CD14-positive monocyte (primary cell): ENCODE results near the gene ERC1. TPM values are rescaled to one million over a fixed set of nuclear protein-coding genes. Genes with fewer than 3 reads are reported as not detected.

Source experiments
- DNase-seq, 3 donors: peaks; one replicate each; pipeline ENCODE4 v3.0.0-alpha.2; 2011 to 2022
- H2AFZ ChIP-seq: 2 replicates; pipeline ENCODE4 v1.6.0; 2012; ENCODE audit warnings: mild to moderate bottlenecking, low read depth, low read length, inconsistent platforms; ENCODE audit not compliant: insufficient read depth, poor library complexity, severe bottlenecking
- H3K27ac ChIP-seq, 2 donors: 1 replicate in 1 of 2; 2 replicates in 1 of 2; pipeline ENCODE4 v1.5.1; 2012 to 2013; ENCODE audit warnings: low read length in 2 of 2, control low read depth in 1 of 2, inconsistent platforms in 1 of 2, low read depth in 1 of 2, mild to moderate bottlenecking in 1 of 2
- H3K27me3 ChIP-seq, 2 donors: one replicate each; pipeline versions ENCODE4 v1.6.0 to v1.6.1; 2011 to 2013; ENCODE audit warnings: low read length in 2 of 2; ENCODE audit not compliant: control insufficient read depth in 2 of 2, insufficient read depth in 2 of 2
- H3K36me3 ChIP-seq, 2 donors: replicated peaks in 1 of 2; 1 replicate in 1 of 2; 2 replicates in 1 of 2; pipeline versions ENCODE4 v1.5.1 to v1.6.1; 2012 to 2013; ENCODE audit warnings: low read length in 2 of 2, control low read depth in 1 of 2, inconsistent platforms in 1 of 2, mild to moderate bottlenecking in 1 of 2; ENCODE audit not compliant: insufficient read depth in 2 of 2, control insufficient read depth in 1 of 2
- H3K4me1 ChIP-seq, 2 donors: 1 replicate in 1 of 2; 2 replicates in 1 of 2; pipeline versions ENCODE4 v1.5.1 to v1.6.1; 2012 to 2013; ENCODE audit warnings: low read length in 2 of 2, control low read depth in 1 of 2, inconsistent platforms in 1 of 2, mild to moderate bottlenecking in 1 of 2, moderate library complexity in 1 of 2; ENCODE audit not compliant: insufficient read depth in 2 of 2, control insufficient read depth in 1 of 2
- H3K4me2 ChIP-seq: replicated peaks from 2 replicates; pipeline ENCODE3; 2012; ENCODE audit warnings: low read length, moderate library complexity, mild to moderate bottlenecking; ENCODE audit not compliant: poor library complexity, severe bottlenecking; ENCODE audit errors: extremely low read depth
- H3K4me3 ChIP-seq, 3 experiments: fragments of 200-600 bp in 1 of 3; sonication (generic) in 1 of 3; replicated peaks in 1 of 3; 1 replicate in 2 of 3; 2 replicates in 1 of 3; pipeline ENCODE4 v1.5.1; 2011 to 2013; ENCODE audit warnings: low read length in 3 of 3, mild to moderate bottlenecking in 3 of 3, control low read depth in 2 of 3, low read depth in 2 of 3, inconsistent platforms in 1 of 3, moderate library complexity in 1 of 3
- H3K79me2 ChIP-seq: 2 replicates; pipeline ENCODE4 v1.6.0; 2012; ENCODE audit warnings: mild to moderate bottlenecking, control low read depth, inconsistent platforms, low read length, moderate library complexity; ENCODE audit not compliant: insufficient read depth
- H3K9ac ChIP-seq: 2 replicates; pipeline ENCODE4 v1.6.0; 2017; ENCODE audit warnings: low read length, mild to moderate bottlenecking; ENCODE audit not compliant: insufficient read depth, poor library complexity, severe bottlenecking
- H3K9me3 ChIP-seq, 2 donors: replicated peaks in 1 of 2; 1 replicate in 1 of 2; 2 replicates in 1 of 2; pipeline versions ENCODE4 v1.5.1 to v1.6.1; 2012 to 2013; ENCODE audit warnings: low read length in 2 of 2, control low read depth in 1 of 2; ENCODE audit not compliant: control insufficient read depth in 1 of 2, insufficient read depth in 1 of 2
- H4K20me1 ChIP-seq: 2 replicates; pipeline ENCODE4 v1.6.0; 2012; ENCODE audit warnings: mild to moderate bottlenecking, low read length, control low read depth, moderate library complexity; ENCODE audit not compliant: insufficient read depth
- H3K27ac Mint-ChIP-seq, 7 donors: one replicate each; pipeline ENCODE4 v1.8.0; 2020; ENCODE audit warnings: mild to moderate bottlenecking in 7 of 7, mixed read lengths in 7 of 7, moderate library complexity in 6 of 7, inconsistent platforms in 2 of 7
- H3K27me3 Mint-ChIP-seq, 3 donors: one replicate each; pipeline ENCODE4 v1.8.0; 2021 to 2022; ENCODE audit warnings: low read depth in 3 of 3, mild to moderate bottlenecking in 3 of 3, mixed read lengths in 3 of 3, moderate library complexity in 3 of 3, inconsistent platforms in 1 of 3
- H3K36me3 Mint-ChIP-seq, 2 donors: one replicate each; pipeline ENCODE4 v1.8.0; 2020; ENCODE audit warnings: mixed read lengths in 2 of 2, inconsistent platforms in 1 of 2, mild to moderate bottlenecking in 1 of 2
- H3K4me1 Mint-ChIP-seq: one replicate; pipeline ENCODE4 v1.8.0; 2020; ENCODE audit warnings: mild to moderate bottlenecking, mixed read lengths
- H3K4me3 Mint-ChIP-seq, 2 donors: one replicate each; pipeline ENCODE4 v1.8.0; 2020; ENCODE audit warnings: mild to moderate bottlenecking in 2 of 2, mixed read lengths in 2 of 2, moderate library complexity in 1 of 2
- H3K9me3 Mint-ChIP-seq, 7 donors: one replicate each; pipeline ENCODE4 v1.8.0; 2020 to 2022; ENCODE audit warnings: mixed read lengths in 7 of 7, mild to moderate bottlenecking in 6 of 7, moderate library complexity in 6 of 7, inconsistent platforms in 2 of 7
- CTCF ChIP-seq: fragments of 200-600 bp; IDR thresholded peaks from one replicate; pipeline ENCODE4 v1.8.0; 2022; ENCODE audit warnings: antibody characterized with exemption, mild to moderate bottlenecking
- WGBS: methylation state at CpG from one replicate; pipeline ENCODE4 v1.1.5; 2013; ENCODE audit warnings: missing lambda C conversion rate; ENCODE audit not compliant: insufficient coverage; 5-methylcytosine and 5-hydroxymethylcytosine counted together
- intact Hi-C, 2 donors: fragments of 100-400 bp; cut with micrococcal nuclease; formaldehyde crosslinking; loops; one replicate each; pipeline versions ENCODE4 v1.15.0 to v1.15.1; 2023
- polyA plus RNA-seq, 3 donors: library from polyadenylated mRNA; depleted of rRNA in 1 of 3; unstranded in 2 of 3; stranded (reverse) in 1 of 3; fragments of 300-500 nt in 2 of 3; fragments of >200 nt in 1 of 3; fragmentation: Illumina TruSeq in 2 of 3; gene quantifications; 1 replicate in 2 of 3; 2 replicates in 1 of 3; pipeline ENCODE4 v1.2.3, GENCODE V29; 2012 to 2021

The ERC1 gene
- polyA plus RNA-seq, 3 donors = 4.0 to 14.3 (median 5.1) TPM

DNA sequence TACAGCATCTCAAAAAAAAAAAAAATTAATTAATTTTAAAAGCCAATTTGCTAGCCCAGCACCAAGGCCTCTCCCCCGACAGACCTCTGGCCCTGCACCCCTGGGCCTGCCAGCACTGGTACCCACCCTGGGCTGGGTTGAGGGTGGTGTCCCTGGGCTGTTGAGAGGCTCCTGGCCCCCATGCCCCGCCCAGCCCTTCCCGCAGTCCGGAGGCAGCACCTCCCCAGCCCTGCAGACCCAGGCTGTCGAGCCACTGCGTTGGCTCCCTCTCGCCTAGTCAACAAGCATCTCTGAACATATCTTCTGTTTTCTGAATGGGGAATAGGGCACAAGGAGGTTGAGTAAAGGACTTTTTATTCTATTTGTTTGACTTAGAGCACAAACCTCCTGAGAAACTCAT is 516.3 kb downstream of the ERC1 start:
- no peak overlapping the region for H3K4me3 ChIP-seq
- intact Hi-C loops = no loop called here
- no peak overlapping the region for H3K4me2 ChIP-seq
- no peaks in the 10 kb centered on the region for H4K20me1 ChIP-seq
- no peak overlapping the region for H3K27ac Mint-ChIP-seq
- no peak for TF ChIP-seq CTCF
- no peaks in the 10 kb centered on the region for H3K36me3 Mint-ChIP-seq
- no peaks in the 10 kb centered on the region for H3K36me3 ChIP-seq
- no peak overlapping the region for H3K4me3 Mint-ChIP-seq
- H2AFZ ChIP-seq = no peak overlapping the region
- H3K27ac ChIP-seq = no peak overlapping the region
- peaks cover 6 to 26% of the 10 kb centered on the region in 2 donors for H3K27me3 ChIP-seq
- H3K9me3 Mint-ChIP-seq = peaks cover 0 to 7% (median 0%) of the 10 kb centered on the region in 7 donors
- H3K9ac ChIP-seq = no peak overlapping the region
- WGBS = 100% methylated on average over 1 of the region's 7 CpGs
- no peaks in the 10 kb centered on the region for H3K9me3 ChIP-seq
- no peak for DNase-seq
- H3K4me1 Mint-ChIP-seq = peaks cover 11% of the 10 kb centered on the region
- H3K79me2 ChIP-seq = no peaks in the 10 kb centered on the region
- peaks cover 33 to 57% (median 34%) of the 10 kb centered on the region in 3 donors for H3K27me3 Mint-ChIP-seq
- peaks cover 12% of the 10 kb centered on the region in 2 donors for H3K4me1 ChIP-seq

DNA sequence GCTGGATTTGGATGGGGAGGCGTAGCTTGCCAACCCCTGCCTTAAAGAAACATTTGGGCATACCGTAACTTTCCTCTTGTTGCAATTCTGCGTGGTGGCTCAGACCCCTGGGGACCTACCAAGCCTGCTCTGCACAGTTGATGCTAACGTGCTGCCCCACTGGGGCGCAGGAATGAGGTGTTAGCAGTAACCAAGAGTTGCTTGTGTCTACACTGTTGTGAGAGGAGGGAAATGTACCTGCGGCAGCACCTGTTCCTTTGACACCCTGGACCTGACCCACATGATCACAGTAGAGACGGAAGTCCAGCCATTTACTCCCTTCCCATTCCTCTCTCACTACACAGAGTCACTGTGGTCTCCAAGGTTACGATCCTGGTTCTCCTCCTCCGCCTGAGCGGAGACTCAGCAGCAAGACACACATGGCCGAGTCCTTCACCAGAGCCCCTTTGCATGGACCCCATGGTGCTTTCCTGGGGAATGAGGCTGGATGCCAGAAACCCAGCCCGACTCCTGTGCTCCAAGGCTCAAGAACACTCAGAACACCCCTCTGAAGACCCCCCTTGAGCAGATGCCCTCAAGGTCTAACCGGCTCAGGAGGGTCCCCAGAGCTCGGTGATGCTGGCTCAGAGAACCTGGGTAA is 518.5 kb downstream of the ERC1 start:
- Histone ChIP-seq H3K4me2 (no peak overlapping the region), H3K79me2 (no peaks in the 10 kb centered on the region), H3K36me3 (no peaks in the 10 kb centered on the region), H3K27me3 (peaks cover 6 to 26% of the 10 kb centered on the region in 2 donors), H4K20me1 (no peaks in the 10 kb centered on the region), H3K4me3 (no peak overlapping the region), H3K4me1 (peaks cover 5 to 6% of the 10 kb centered on the region in 2 donors), H3K27ac (no peak overlapping the region), H2AFZ (no peak overlapping the region), H3K9me3 (no peaks in the 10 kb centered on the region), H3K9ac (no peak overlapping the region)
- Mint-ChIP-seq H3K4me3 (no peak overlapping the region), H3K9me3 (peaks cover 0 to 12% (median 0%) of the 10 kb centered on the region in 7 donors), H3K36me3 (no peaks in the 10 kb centered on the region), H3K4me1 (peaks cover 5% of the 10 kb centered on the region), H3K27ac (no peak overlapping the region), H3K27me3 (peaks cover 28 to 53% (median 39%) of the 10 kb centered on the region in 3 donors)
- WGBS = 95% methylated on average over 8 of the region's 14 CpGs
- intact Hi-C loops = no loop called here
- TF ChIP-seq CTCF = no peak
- DNase-seq = no peak
